ENCODE measurements around the gene GP5. TPM values are rescaled to one million over a fixed set of nuclear protein-coding genes. Genes with fewer than 3 reads are reported as not detected.

GP5 gene
- total RNA-seq, 1 experiment from 2014 or later, result not detected

GRCh38 chr3:194379231-194379630 is 19.8 kb downstream of the GP5 start:
- no peaks in the 10 kb centered on the region for H3K79me2 ChIP-seq (ENCODE audit: insufficient read depth, low read length)
- no peak overlapping the region for H4K91ac ChIP-seq (ENCODE audit: insufficient read length, low read depth, low read length)
- no peaks in the 10 kb centered on the region for H4K20me1 ChIP-seq (ENCODE audit: control insufficient read depth, insufficient read depth, insufficient read length)
- no peak overlapping the region for H3K9ac ChIP-seq (ENCODE audit: extremely low read depth, insufficient read length, low read length)
- H3K23me2 ChIP-seq (ENCODE audit: insufficient read length, low read depth, low read length, poor library complexity, severe bottlenecking), result no peaks in the 10 kb centered on the region
- H3K14ac ChIP-seq (ENCODE audit: insufficient read depth, low read length), result no peak overlapping the region
- H3K4ac ChIP-seq (ENCODE audit: low read depth, low read length), result no peak overlapping the region
- no peak overlapping the region for H3T11ph ChIP-seq (ENCODE audit: low read length)
- no CpG with 5 or more reads among the region's 6 CpGs for WGBS (ENCODE audit: extremely low coverage, insufficient read length, low lambda C conversion rate)
- H2AK5ac ChIP-seq (ENCODE audit: insufficient read length, low read length), result no peak overlapping the region
- no peaks in the 10 kb centered on the region for H3K79me1 ChIP-seq (ENCODE audit: insufficient read depth, low read depth, low read length, poor library complexity, severe bottlenecking)
- H3K4me2 ChIP-seq (ENCODE audit: insufficient read depth, insufficient read length, low read length), result no peak overlapping the region
- no peak for DNase-seq
- no peak overlapping the region for H2BK5ac ChIP-seq (ENCODE audit: insufficient read length, low read length)
- H4K8ac ChIP-seq (replicated peaks; ENCODE audit: insufficient read length, low read depth, low read length), result no peak overlapping the region
- Mint-ChIP-seq H3K27me3 (ENCODE audit: low read depth) (peaks cover 9% of the 10 kb centered on the region), H3K4me1 (peaks cover 44 to 68% of the 10 kb centered on the region in 2 experiments), H3K4me3 (no peak overlapping the region), H3K27ac (no peak overlapping the region), H3K36me3 (ENCODE audit: insufficient read depth in 1 of 3, low read depth in 3 of 3) (no peaks in the 10 kb centered on the region), H3K9me3 (no peaks in the 10 kb centered on the region)
- H2BK20ac ChIP-seq (ENCODE audit: low read depth, low read length, poor library complexity, severe bottlenecking), result no peak overlapping the region
- H2BK15ac ChIP-seq (ENCODE audit: low read depth, low read length), result no peak overlapping the region
- no peak overlapping the region for H2BK120ac ChIP-seq (ENCODE audit: low read depth, low read length, poor library complexity, severe bottlenecking)
- no peak overlapping the region for H2AFZ ChIP-seq (ENCODE audit: low read length)
- H3K4me1 ChIP-seq (ENCODE audit: insufficient read depth, low read length), result no peaks in the 10 kb centered on the region; the same call in 1 of the 2 replicates
- no peak overlapping the region for H3K27ac ChIP-seq (ENCODE audit: insufficient read length, low read depth, low read length)
- no peak overlapping the region for H4K5ac ChIP-seq (ENCODE audit: insufficient read length, low read depth, low read length)
- no peak for TF ChIP-seq CTCF (conservative IDR thresholded peaks at IDR 0.05)
- H3K9me3 ChIP-seq (ENCODE audit: control insufficient read depth, low read depth, low read length), result no peaks in the 10 kb centered on the region
- no peak overlapping the region for H3K23ac ChIP-seq (ENCODE audit: insufficient read length, low read depth, low read length)
- no peak overlapping the region for H3K56ac ChIP-seq (ENCODE audit: insufficient read length, low read depth, low read length)
- no peaks in the 10 kb centered on the region for H3K27me3 ChIP-seq (ENCODE audit: insufficient read depth, low read length)
- H3K18ac ChIP-seq (ENCODE audit: insufficient read length, low read depth, low read length), result no peak overlapping the region
- no peak overlapping the region for H2BK12ac ChIP-seq (ENCODE audit: insufficient read length, low read depth, low read length)

Measured in H9 (cell line).